Glutamatergic neuron (in vitro differentiated cells): ENCODE measurements around the gene SLC25A44. TPM values are rescaled to one million over a fixed set of nuclear protein-coding genes. Genes with fewer than 3 reads are reported as not detected.
A peak's percentile ranks its signal among the peaks of the same experiment; 100 is the strongest.

ENCODE experiments used
- DNase-seq: peaks from one replicate; pipeline ENCODE4 v3.0.0; 2022
- H3K27ac Mint-ChIP-seq: one replicate; pipeline ENCODE4 v1.8.0; 2020; ENCODE audit warnings: mild to moderate bottlenecking, mixed read lengths, inconsistent platforms; ENCODE audit not compliant: unreplicated experiment
- H3K27me3 Mint-ChIP-seq: one replicate; pipeline ENCODE4 v1.8.0; 2020; ENCODE audit warnings: mild to moderate bottlenecking, moderate library complexity, mixed read lengths, inconsistent platforms; ENCODE audit not compliant: unreplicated experiment
- H3K36me3 Mint-ChIP-seq: one replicate; pipeline ENCODE4 v1.8.0; 2020; ENCODE audit warnings: mild to moderate bottlenecking, mixed read lengths, inconsistent platforms; ENCODE audit not compliant: unreplicated experiment
- H3K4me1 Mint-ChIP-seq: one replicate; pipeline ENCODE4 v1.8.0; 2020; ENCODE audit warnings: mild to moderate bottlenecking, low read depth, mixed read lengths, inconsistent platforms; ENCODE audit not compliant: unreplicated experiment
- H3K4me3 Mint-ChIP-seq: one replicate; pipeline ENCODE4 v1.8.0; 2020; ENCODE audit warnings: mild to moderate bottlenecking, mixed read lengths, inconsistent platforms; ENCODE audit not compliant: unreplicated experiment
- H3K9me3 Mint-ChIP-seq: one replicate; pipeline ENCODE4 v1.8.0; 2020; ENCODE audit warnings: mild to moderate bottlenecking, moderate library complexity, mixed read lengths, inconsistent platforms; ENCODE audit not compliant: unreplicated experiment
- total RNA-seq: library from RNA; stranded (reverse); fragmentation: NEBNext Ultra II Directional; extraction: Animal tissue kit (Norgen Biotek cat#: 25700); gene quantifications from one replicate; pipeline ENCODE4 v1.2.1, GENCODE V29; 2021; ENCODE audit not compliant: unreplicated experiment
- TF ChIP-seq, protein P1 (sequence below): fragments of 200-600 bp; sonication (generic); IDR thresholded peaks from one replicate; pipeline ENCODE4 v1.5.0; 2021; ENCODE audit not compliant: partially characterized antibody, unreplicated experiment

The SLC25A44 gene
- total RNA-seq, 1 donor from 2014 or later = 66.0 TPM

DNA sequence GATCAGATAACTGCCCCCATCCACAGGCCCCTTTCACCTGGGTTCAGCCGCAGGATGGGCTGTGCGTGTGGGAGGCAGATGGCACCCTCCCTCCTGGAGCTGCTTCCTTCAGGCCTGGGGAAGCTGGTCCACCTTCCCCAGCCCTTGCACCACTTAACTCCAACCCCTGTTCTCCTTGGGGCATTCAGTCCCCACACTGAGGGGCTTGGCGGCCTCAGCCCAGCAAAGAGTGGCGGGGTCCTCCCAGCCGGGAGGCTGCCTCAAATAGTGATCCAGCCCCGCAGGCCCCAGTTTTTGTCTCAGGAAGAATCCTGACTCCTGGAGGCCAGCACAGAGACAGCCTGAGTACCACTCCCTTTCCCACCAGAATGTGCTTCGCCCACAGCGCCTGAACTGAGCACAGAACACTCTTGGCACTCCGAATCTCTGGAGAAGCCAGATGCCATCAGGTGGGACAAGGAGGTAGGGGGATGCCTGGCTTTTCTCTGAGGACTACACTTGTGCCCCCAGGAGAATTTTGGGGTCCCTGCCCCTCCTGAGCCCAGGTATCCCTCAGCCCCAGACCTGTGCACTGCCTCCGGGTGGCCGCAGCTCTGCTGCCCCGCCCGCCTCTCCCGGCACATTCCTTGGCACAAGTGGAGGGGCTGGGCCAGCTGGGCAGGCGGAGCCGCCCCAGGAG is 53.0 kb downstream of the SLC25A44 start:
- DNase-seq = no peak
- H3K36me3 Mint-ChIP-seq = no peaks in the 10 kb centered on the region
- TF ChIP-seq, protein P1, sequence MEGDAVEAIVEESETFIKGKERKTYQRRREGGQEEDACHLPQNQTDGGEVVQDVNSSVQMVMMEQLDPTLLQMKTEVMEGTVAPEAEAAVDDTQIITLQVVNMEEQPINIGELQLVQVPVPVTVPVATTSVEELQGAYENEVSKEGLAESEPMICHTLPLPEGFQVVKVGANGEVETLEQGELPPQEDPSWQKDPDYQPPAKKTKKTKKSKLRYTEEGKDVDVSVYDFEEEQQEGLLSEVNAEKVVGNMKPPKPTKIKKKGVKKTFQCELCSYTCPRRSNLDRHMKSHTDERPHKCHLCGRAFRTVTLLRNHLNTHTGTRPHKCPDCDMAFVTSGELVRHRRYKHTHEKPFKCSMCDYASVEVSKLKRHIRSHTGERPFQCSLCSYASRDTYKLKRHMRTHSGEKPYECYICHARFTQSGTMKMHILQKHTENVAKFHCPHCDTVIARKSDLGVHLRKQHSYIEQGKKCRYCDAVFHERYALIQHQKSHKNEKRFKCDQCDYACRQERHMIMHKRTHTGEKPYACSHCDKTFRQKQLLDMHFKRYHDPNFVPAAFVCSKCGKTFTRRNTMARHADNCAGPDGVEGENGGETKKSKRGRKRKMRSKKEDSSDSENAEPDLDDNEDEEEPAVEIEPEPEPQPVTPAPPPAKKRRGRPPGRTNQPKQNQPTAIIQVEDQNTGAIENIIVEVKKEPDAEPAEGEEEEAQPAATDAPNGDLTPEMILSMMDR = no peak
- no peak overlapping the region for H3K4me3 Mint-ChIP-seq
- peaks cover 19% of the 10 kb centered on the region for H3K27me3 Mint-ChIP-seq
- no peak overlapping the region for H3K27ac Mint-ChIP-seq
- peaks cover 17% of the 10 kb centered on the region for H3K4me1 Mint-ChIP-seq
- H3K9me3 Mint-ChIP-seq = peaks cover 8% of the 10 kb centered on the region

DNA sequence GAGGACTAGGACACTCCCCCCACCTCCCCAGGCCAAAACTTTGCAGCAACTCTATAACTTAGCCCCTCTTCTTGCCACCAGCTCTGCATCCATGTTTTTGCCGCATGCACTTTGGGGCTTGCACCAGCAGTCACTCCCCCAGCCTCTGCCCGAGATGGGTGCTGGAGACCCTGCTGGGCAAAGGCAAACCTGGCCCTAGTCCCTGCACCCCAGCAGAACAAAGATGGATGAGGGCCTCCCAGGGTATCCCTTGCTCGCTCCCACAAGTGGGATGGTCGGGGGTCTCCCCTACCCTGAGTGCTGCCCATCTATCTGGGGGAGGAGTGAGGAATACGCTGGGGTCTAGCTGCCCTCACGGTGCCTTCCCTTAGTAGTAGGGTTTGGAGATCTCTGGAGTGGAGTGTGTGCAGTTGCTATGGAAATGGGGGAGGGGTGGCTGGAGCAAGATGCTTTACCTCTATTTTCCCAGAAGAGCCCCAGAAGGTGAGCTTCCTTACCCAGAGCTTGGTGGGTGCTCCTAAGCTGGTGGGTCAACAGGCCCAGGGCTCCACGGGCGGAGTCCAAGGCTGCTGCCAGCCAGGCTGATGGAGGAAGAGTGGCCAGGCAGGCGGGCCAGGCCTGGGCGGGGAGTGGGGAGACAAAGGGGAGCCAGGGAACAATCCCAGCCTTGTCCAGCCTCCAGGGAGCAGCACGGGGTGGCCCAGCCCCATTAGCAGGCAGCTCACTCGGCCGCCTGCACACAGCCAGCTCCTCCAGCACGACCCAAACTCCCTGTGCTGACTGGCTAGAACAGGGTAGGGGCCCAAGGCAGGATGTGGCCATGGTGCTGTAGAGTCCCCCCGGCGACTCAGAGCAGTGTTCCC is 53.8 kb downstream of the SLC25A44 start, which contains the start of gene PAQR6:
Gene PAQR6, minus strand, starts transcription at position 597 of the 863 bp plus-strand sequence. CDS start 1,325 bp downstream, outside the sequence.
- Mint-ChIP-seq H3K27ac (no peak within 1 kb of the TSS), H3K9me3 (peaks cover 10% of the 10 kb centered on the region), H3K36me3 (no peaks in the 10 kb centered on the region), H3K4me3 (no peak within 1 kb of the TSS), H3K4me1 (peaks cover 24% of the 10 kb centered on the region), H3K27me3 (peaks cover 20% of the 10 kb centered on the region)
- TF ChIP-seq, protein P1 = no peak
- peak; percentile 30 for DNase-seq

DNA sequence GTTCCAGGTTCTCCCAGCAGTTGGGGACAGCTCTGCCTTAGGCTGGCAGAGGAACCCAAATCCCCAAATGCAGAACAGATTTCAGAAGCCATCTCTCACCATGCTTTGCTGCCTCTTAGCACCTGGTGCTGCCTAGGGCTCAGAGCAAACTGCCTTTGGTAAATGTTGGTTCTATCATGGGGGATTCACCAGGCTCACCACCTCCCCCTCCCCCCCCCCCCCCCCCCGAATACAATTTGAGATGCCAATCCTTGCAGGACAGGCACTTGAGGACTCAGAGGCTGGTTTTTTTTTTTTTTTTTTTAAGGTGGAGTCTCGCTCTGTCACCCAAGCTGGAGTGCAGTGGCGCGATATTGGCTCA is 54.4 kb downstream of the SLC25A44 start:
- TF ChIP-seq, protein P1 = no peak
- H3K36me3 Mint-ChIP-seq = no peaks in the 10 kb centered on the region
- peaks cover 10% of the 10 kb centered on the region for H3K9me3 Mint-ChIP-seq
- no peak overlapping the region for H3K27ac Mint-ChIP-seq
- no peak for DNase-seq
- H3K4me1 Mint-ChIP-seq = peaks cover 30% of the 10 kb centered on the region
- H3K27me3 Mint-ChIP-seq = peaks cover 16% of the 10 kb centered on the region
- no peak overlapping the region for H3K4me3 Mint-ChIP-seq

DNA sequence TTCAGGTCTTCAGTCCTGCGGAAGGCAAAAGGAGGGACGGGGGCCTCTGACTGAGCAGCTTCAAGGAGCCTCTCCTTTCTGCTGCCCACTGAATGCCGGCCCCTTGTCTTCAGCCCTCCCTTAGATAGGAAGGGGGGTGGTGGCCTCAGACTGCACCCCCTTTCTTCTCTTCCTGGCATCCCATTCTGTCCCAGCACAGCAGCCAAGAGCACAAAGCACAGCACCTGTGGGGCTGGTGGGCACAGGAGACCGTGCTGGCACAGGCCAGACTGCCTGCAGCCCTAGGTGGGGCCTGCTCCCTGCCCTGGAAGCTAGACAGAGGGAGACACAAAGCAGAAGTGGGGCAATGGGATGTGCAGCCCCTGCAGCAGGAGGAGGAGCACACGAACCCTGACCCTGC is 55.7 kb downstream of the SLC25A44 start:
- H3K27me3 Mint-ChIP-seq = peaks cover 15% of the 10 kb centered on the region
- no peak for DNase-seq
- H3K36me3 Mint-ChIP-seq = no peaks in the 10 kb centered on the region
- peaks cover 14% of the 10 kb centered on the region for H3K9me3 Mint-ChIP-seq
- H3K4me3 Mint-ChIP-seq = no peak overlapping the region
- TF ChIP-seq, protein P1 = no peak
- H3K27ac Mint-ChIP-seq = peak overlapping the region; percentile 33
- peaks cover 39% of the 10 kb centered on the region for H3K4me1 Mint-ChIP-seq
